Mucosa of rectum (tissue), 2 donors: Measurements from ENCODE around the gene PRKG1.

Source experiments
- H3K27ac ChIP-seq, 2 donors: one replicate each; pipeline ENCODE4 v1.7.0; 2013; ENCODE audit warnings: inconsistent platforms in 2 of 2, low read depth in 2 of 2, low read length in 2 of 2
- H3K27me3 ChIP-seq, 2 donors: one replicate each; pipeline ENCODE4 v1.7.0; 2013; ENCODE audit warnings: low read length in 2 of 2; ENCODE audit not compliant: control insufficient read depth in 2 of 2, insufficient read depth in 2 of 2
- H3K36me3 ChIP-seq, 2 donors: one replicate each; pipeline ENCODE4 v1.7.0; 2013; ENCODE audit warnings: low read length in 2 of 2; ENCODE audit not compliant: control insufficient read depth in 2 of 2, insufficient read depth in 2 of 2
- H3K4me1 ChIP-seq, 2 donors: one replicate each; pipeline ENCODE4 v1.7.0; 2013; ENCODE audit warnings: low read length in 2 of 2, mild to moderate bottlenecking in 1 of 2; ENCODE audit not compliant: control insufficient read depth in 2 of 2, insufficient read depth in 2 of 2
- H3K4me3 ChIP-seq, 2 donors: one replicate each; pipeline ENCODE4 v1.7.0; 2013; ENCODE audit warnings: low read length in 2 of 2
- H3K9ac ChIP-seq, 2 donors: one replicate each; pipeline ENCODE4 v1.7.0; 2013; ENCODE audit warnings: low read length in 2 of 2, low read depth in 1 of 2, mild to moderate bottlenecking in 1 of 2
- H3K9me3 ChIP-seq, 2 donors: one replicate each; pipeline ENCODE4 v1.7.0; 2013; ENCODE audit warnings: low read length in 2 of 2; ENCODE audit not compliant: control insufficient read depth in 2 of 2
- donor health status: healthy.
- donor health status: Normal muscosa, but diverticular disease.

Gene PRKG1

GRCh38 chr10:51214207-51215196, 140.2 kb downstream of the PRKG1 start:
- no peaks in the 10 kb centered on the region for H3K27me3 ChIP-seq
- H3K36me3 ChIP-seq = no peaks in the 10 kb centered on the region
- H3K9ac ChIP-seq = no peak overlapping the region
- H3K4me1 ChIP-seq = no peaks in the 10 kb centered on the region
- no peak overlapping the region for H3K27ac ChIP-seq
- no peaks in the 10 kb centered on the region for H3K9me3 ChIP-seq
- H3K4me3 ChIP-seq = no peak overlapping the region

- Histone ChIP-seq H3K27me3 (no peaks in the 10 kb centered on the region), H3K9me3 (no peaks in the 10 kb centered on the region), H3K4me3 (no peak overlapping the region), H3K4me1 (no peaks in the 10 kb centered on the region), H3K36me3 (no peaks in the 10 kb centered on the region), H3K27ac (no peak overlapping the region), H3K9ac (no peak overlapping the region)
Observed at GRCh38 chr10:51215951-51216834, 141.9 kb downstream of the PRKG1 start.

GRCh38 chr10:51217505-51217904, 143.2 kb downstream of the PRKG1 start:
- Histone ChIP-seq H3K4me1 (no peaks in the 10 kb centered on the region), H3K27me3 (no peaks in the 10 kb centered on the region), H3K4me3 (no peak overlapping the region), H3K9ac (no peak overlapping the region), H3K36me3 (no peaks in the 10 kb centered on the region), H3K9me3 (no peaks in the 10 kb centered on the region), H3K27ac (no peak overlapping the region)

GRCh38 chr10:51224671-51225161, 150.4 kb downstream of the PRKG1 start:
- no peak overlapping the region for H3K4me3 ChIP-seq
- H3K27me3 ChIP-seq = no peaks in the 10 kb centered on the region
- no peaks in the 10 kb centered on the region for H3K9me3 ChIP-seq
- no peaks in the 10 kb centered on the region for H3K4me1 ChIP-seq
- no peak overlapping the region for H3K9ac ChIP-seq
- no peaks in the 10 kb centered on the region for H3K36me3 ChIP-seq
- peak overlapping the region in 1 of 2 donors; percentile 20 for H3K27ac ChIP-seq

- Histone ChIP-seq H3K4me3 (no peak overlapping the region), H3K4me1 (no peaks in the 10 kb centered on the region), H3K9me3 (no peaks in the 10 kb centered on the region), H3K9ac (no peak overlapping the region), H3K27ac (no peak overlapping the region), H3K27me3 (no peaks in the 10 kb centered on the region), H3K36me3 (no peaks in the 10 kb centered on the region)
Observed at GRCh38 chr10:51227897-51228713, 153.8 kb downstream of the PRKG1 start.

GRCh38 chr10:51228714-51229100, 154.4 kb downstream of the PRKG1 start:
- H3K9me3 ChIP-seq = no peaks in the 10 kb centered on the region
- H3K36me3 ChIP-seq = no peaks in the 10 kb centered on the region
- no peaks in the 10 kb centered on the region for H3K27me3 ChIP-seq
- no peaks in the 10 kb centered on the region for H3K4me1 ChIP-seq
- H3K4me3 ChIP-seq = no peak overlapping the region
- no peak overlapping the region for H3K9ac ChIP-seq
- no peak overlapping the region for H3K27ac ChIP-seq

GRCh38 chr10:51230887-51231585, 156.7 kb downstream of the PRKG1 start:
- Histone ChIP-seq H3K27ac (no peak overlapping the region), H3K27me3 (no peaks in the 10 kb centered on the region), H3K9me3 (no peaks in the 10 kb centered on the region), H3K36me3 (no peaks in the 10 kb centered on the region), H3K4me3 (no peak overlapping the region), H3K9ac (no peak overlapping the region), H3K4me1 (no peaks in the 10 kb centered on the region)

- Histone ChIP-seq H3K27ac (no peak overlapping the region), H3K9ac (no peak overlapping the region), H3K4me1 (no peaks in the 10 kb centered on the region)
Observed at GRCh38 chr10:51231754-51232153, 157.5 kb downstream of the PRKG1 start.

GRCh38 chr10:51233337-51234100, 159.2 kb downstream of the PRKG1 start:
- Histone ChIP-seq H3K9me3 (no peaks in the 10 kb centered on the region), H3K27ac (no peak overlapping the region), H3K27me3 (no peaks in the 10 kb centered on the region), H3K9ac (no peak overlapping the region), H3K4me3 (no peak overlapping the region), H3K36me3 (no peaks in the 10 kb centered on the region), H3K4me1 (no peaks in the 10 kb centered on the region)

More at GRCh38 chr10:51231754-51232153, 157.5 kb downstream of the PRKG1 start:
- no peaks in the 10 kb centered on the region for H3K9me3 ChIP-seq
- H3K4me3 ChIP-seq = no peak overlapping the region
- H3K27me3 ChIP-seq = no peaks in the 10 kb centered on the region
- no peaks in the 10 kb centered on the region for H3K36me3 ChIP-seq
